ENCODE results near the gene JAG2. TPM values are rescaled to one million over a fixed set of nuclear protein-coding genes. Genes with fewer than 3 reads are reported as not detected.

Gene JAG2
- total RNA-seq, 1 experiment from 2014 or later, result 43.7 TPM

- BruUV-seq (replicated peaks), result no TSS peak
- CTCF ChIA-PET, result no interaction called here
- Histone ChIP-seq H3K4me3 (ENCODE audit: low read depth in 2 of 2, low read length in 2 of 2) (no peak overlapping the region), H3K36me3 (ENCODE audit: control insufficient read depth, insufficient read depth, low read length) (no peaks in the 10 kb centered on the region), H3K27me3 (ENCODE audit: control insufficient read depth, insufficient read depth, low read length) (no peaks in the 10 kb centered on the region), H3K27ac (ENCODE audit: low read length) (no peak overlapping the region), H3K9me3 (ENCODE audit: control insufficient read depth, insufficient read depth, low read depth, low read length) (no peaks in the 10 kb centered on the region), H3K4me1 (ENCODE audit: control insufficient read depth, insufficient read depth, low read length) (no peaks in the 10 kb centered on the region; the same call in 1 of the 2 replicates)
- POLR2A ChIA-PET, result interaction anchor here (0.7 kb wide), 1 partner anchor 35 kb away, joined by 6 read pairs; no protein-coding TSS in a partner anchor
- intact Hi-C loops (cut with micrococcal nuclease; ENCODE audit: unreplicated experiment) (no loop called here), in situ Hi-C loops (cut with HindIII; ENCODE audit: low pct_unique_long_range_greater_than_20kb, low sequenced_read_pairs) (no loop called here)
- DNase-seq (ENCODE audit: low read depth, low spot score) (no peak), ATAC-seq (no peak)
- TF ChIP-seq SIN3A (IDR thresholded peaks at IDR 0.05; ENCODE audit: borderline replicate concordance, insufficient read depth, low read depth, low read length) (no peak), REST (IDR thresholded peaks at IDR 0.05; ENCODE audit: insufficient read depth in 1 of 2, low read depth in 2 of 2, low read length in 1 of 2) (no peak), CTCF (IDR thresholded peaks at IDR 0.05) (no peak; the same call in 1 of the 2 replicates), POLR2AphosphoS5 (IDR thresholded peaks at IDR 0.05; ENCODE audit: low read depth, low read length) (no peak), TCF7L2 (IDR thresholded peaks at IDR 0.05; ENCODE audit: low read depth, low read length) (no peak)
Observed at GRCh38 chr14:105187935-105188524, 19.5 kb upstream of the JAG2 start.

- ATAC-seq (no peak), DNase-seq (ENCODE audit: low read depth, low spot score) (no peak)
- no peak for TF ChIP-seq POLR2AphosphoS5 (IDR thresholded peaks at IDR 0.05; ENCODE audit: low read depth, low read length)
- TF ChIP-seq SIN3A (IDR thresholded peaks at IDR 0.05; ENCODE audit: borderline replicate concordance, insufficient read depth, low read depth, low read length), result no peak
- no peak for TF ChIP-seq REST (IDR thresholded peaks at IDR 0.05; ENCODE audit: insufficient read depth in 1 of 2, low read depth in 2 of 2, low read length in 1 of 2)
- TF ChIP-seq CTCF (IDR thresholded peaks at IDR 0.05), result no peak
- no peak for TF ChIP-seq TCF7L2 (IDR thresholded peaks at IDR 0.05; ENCODE audit: low read depth, low read length)
- POLR2A ChIA-PET, result no interaction called here
- Histone ChIP-seq H3K27ac (ENCODE audit: low read length) (no peak overlapping the region), H3K4me3 (ENCODE audit: low read depth in 2 of 2, low read length in 2 of 2) (no peak overlapping the region), H3K9me3 (ENCODE audit: control insufficient read depth, insufficient read depth, low read depth, low read length) (no peaks in the 10 kb centered on the region), H3K36me3 (ENCODE audit: control insufficient read depth, insufficient read depth, low read length) (no peaks in the 10 kb centered on the region), H3K4me1 (ENCODE audit: control insufficient read depth, insufficient read depth, low read length) (no peaks in the 10 kb centered on the region; the same call in 1 of the 2 replicates), H3K27me3 (ENCODE audit: control insufficient read depth, insufficient read depth, low read length) (no peaks in the 10 kb centered on the region)
- BruUV-seq (replicated peaks), result no TSS peak
- intact Hi-C loops (cut with micrococcal nuclease; ENCODE audit: unreplicated experiment), result no loop called here
- CTCF ChIA-PET, result no interaction called here
- in situ Hi-C loops (cut with HindIII; ENCODE audit: low pct_unique_long_range_greater_than_20kb, low sequenced_read_pairs), result no loop called here
Observed at GRCh38 chr14:105187116-105187515, 18.5 kb upstream of the JAG2 start.

Measured in Panc1 (cell line).